Endothelial cell of umbilical vein (primary cell): ENCODE measurements around the gene KCNMA1. TPM values are rescaled to one million over a fixed set of nuclear protein-coding genes. Genes with fewer than 3 reads are reported as not detected.

Experiments
- BruUV-seq: library from RNA; stranded (reverse); fragments of 400-500 nt; replicated peaks from 2 replicates; lab custom pipeline; 2021; lab: Mats Ljungman, UMichigan
- CTCF ChIA-PET: fragments of 300-600, 350-600 bp; sonication (Branson Sonifier 250); formaldehyde crosslinking; loops from one replicate; lab custom pipeline; 2021; ENCODE audit warnings: antibody characterized with exemption, inconsistent platforms; lab: Charles Lee
- POLR2A ChIA-PET: fragments of 300-600, 350-600 bp; sonication (Branson Sonifier 250); formaldehyde crosslinking; loops from one replicate; lab custom pipeline; 2021; ENCODE audit warnings: antibody characterized with exemption, inconsistent platforms; lab: Charles Lee
- DNase-seq: peaks from one replicate; pipeline ENCODE4 v3.0.0-alpha.2; 2011; ENCODE audit warnings: low read depth, low spot score
- FAIRE-seq: peaks from 2 replicates; lab custom pipeline; 2011; peaks lifted over from hg19 to GRCh38; lab: Jason Lieb, UNC
- H2AFZ ChIP-seq: 2 replicates; pipeline ENCODE4 v1.6.0; 2012; ENCODE audit warnings: low read depth, low read length, control low read depth, inconsistent platforms
- H3K27ac ChIP-seq: 2 replicates; pipeline ENCODE4 v1.5.1; 2011; ENCODE audit warnings: low read depth, mild to moderate bottlenecking, control low read depth, low read length, moderate library complexity; ENCODE audit not compliant: insufficient read depth
- H3K27me3 ChIP-seq, 2 experiments: 2 replicates each; pipeline versions ENCODE4 v1.6.0 to v1.6.1; 2011; ENCODE audit warnings: low read length in 2 of 2, mixed read lengths in 1 of 2; ENCODE audit not compliant: control insufficient read depth in 2 of 2, insufficient read depth in 2 of 2
- H3K36me3 ChIP-seq, 2 experiments: 2 replicates in 1 of 2; 3 replicates in 1 of 2; pipeline ENCODE4 v1.5.1; 2011; ENCODE audit warnings: low read length in 2 of 2, mild to moderate bottlenecking in 1 of 2, moderate library complexity in 1 of 2; ENCODE audit not compliant: control insufficient read depth in 2 of 2, insufficient read depth in 2 of 2; ENCODE audit errors: extremely low read depth in 1 of 2
- H3K4me1 ChIP-seq: 3 replicates; pipeline ENCODE4 v1.5.1; 2011; ENCODE audit warnings: mild to moderate bottlenecking, low read length; ENCODE audit not compliant: control insufficient read depth, insufficient read depth; ENCODE audit errors: extremely low read depth
- H3K4me2 ChIP-seq: 2 replicates; pipeline ENCODE4 v1.6.1; 2011; ENCODE audit warnings: low read length, control low read depth, mixed read lengths; ENCODE audit not compliant: insufficient read depth
- H3K4me3 ChIP-seq, 3 experiments: fragments of 200-600 bp in 1 of 3; sonication (generic), shearing (Covaris generic) in 1 of 3; replicated peaks in 1 of 3; 2 replicates each; pipeline ENCODE4 v1.5.1; 2011 to 2016; ENCODE audit warnings: control low read depth in 3 of 3, low read length in 3 of 3, mild to moderate bottlenecking in 2 of 3, inconsistent platforms in 1 of 3, low read depth in 1 of 3, moderate library complexity in 1 of 3; ENCODE audit not compliant: insufficient read depth in 1 of 3
- H3K79me2 ChIP-seq: 2 replicates; pipeline ENCODE4 v1.6.0; 2012; ENCODE audit warnings: low read length, inconsistent platforms; ENCODE audit not compliant: control insufficient read depth, insufficient read depth
- H3K9ac ChIP-seq: replicated peaks from 2 replicates; pipeline ENCODE3; 2011; ENCODE audit warnings: low read length, control low read depth; ENCODE audit not compliant: insufficient read depth; ENCODE audit errors: extremely low read depth
- H3K9me1 ChIP-seq: replicated peaks from 3 replicates; pipeline ENCODE4 v1.6.0; 2011; ENCODE audit warnings: mild to moderate bottlenecking, low read length; ENCODE audit not compliant: control insufficient read depth, insufficient read depth; ENCODE audit errors: extremely low read depth
- H3K9me3 ChIP-seq: replicated peaks from 2 replicates; pipeline ENCODE4 v1.5.1; 2012; ENCODE audit warnings: low read length, inconsistent platforms; ENCODE audit not compliant: control insufficient read depth, insufficient read depth
- H4K20me1 ChIP-seq: replicated peaks from 2 replicates; pipeline ENCODE3; 2011; ENCODE audit warnings: mild to moderate bottlenecking, low read length; ENCODE audit not compliant: control insufficient read depth, insufficient read depth; ENCODE audit errors: extremely low read depth
- CTCF ChIP-seq, 2 donors: IDR thresholded peaks; 1 replicate in 1 of 2; 2 replicates in 1 of 2; pipeline ENCODE4 v1.5.1; 2011; ENCODE audit warnings: low read length in 2 of 2, mild to moderate bottlenecking in 2 of 2, moderate library complexity in 2 of 2, control low read depth in 1 of 2, inconsistent platforms in 1 of 2, low read depth in 1 of 2; ENCODE audit not compliant: insufficient read depth in 1 of 2; ENCODE audit errors: extremely low read depth in 1 of 2
- EZH2 ChIP-seq: IDR thresholded peaks from 2 replicates; pipeline ENCODE4 v1.6.1; 2012; ENCODE audit warnings: borderline replicate concordance, low read depth, mild to moderate bottlenecking, moderate library complexity, low read length, inconsistent platforms; ENCODE audit not compliant: severe bottlenecking
- FOS ChIP-seq: IDR thresholded peaks from 2 replicates; pipeline ENCODE4 v1.6.1; 2011; ENCODE audit warnings: mild to moderate bottlenecking, low read length, moderate library complexity, borderline replicate concordance; ENCODE audit not compliant: insufficient read depth
- GATA2 ChIP-seq: IDR thresholded peaks from 2 replicates; pipeline ENCODE4 v1.7.0; 2011; ENCODE audit warnings: low read depth, mild to moderate bottlenecking, moderate library complexity, mixed read lengths, low read length; ENCODE audit not compliant: insufficient read length, insufficient read depth
- JUN ChIP-seq: IDR thresholded peaks from 2 replicates; pipeline ENCODE4 v1.6.1; 2011; ENCODE audit warnings: borderline replicate concordance, low read depth; ENCODE audit not compliant: insufficient read length, insufficient read depth
- MAX ChIP-seq: IDR thresholded peaks from 2 replicates; pipeline ENCODE4 v1.6.1; 2011; ENCODE audit not compliant: insufficient read depth, insufficient read length
- MYC ChIP-seq: IDR thresholded peaks from one replicate; pipeline ENCODE4 v1.6.1; 2011; ENCODE audit warnings: mild to moderate bottlenecking, low read depth, low read length
- POLR2A ChIP-seq: IDR thresholded peaks from 2 replicates; pipeline ENCODE4 v1.6.1; 2012; ENCODE audit warnings: low read depth, mild to moderate bottlenecking, control low read depth, low read length
- POLR2AphosphoS5 ChIP-seq: IDR thresholded peaks from 2 replicates; pipeline ENCODE4 v1.6.1; 2012; ENCODE audit warnings: low read depth, mild to moderate bottlenecking, control low read depth, low read length, moderate library complexity; ENCODE audit not compliant: insufficient read depth
- dilution Hi-C: fragments of 300-500 bp; cut with MboI; formaldehyde crosslinking; loops from one replicate; pipeline ENCODE4 v1.15.0; 2019; ENCODE audit warnings: low sequenced_read_pairs; ENCODE audit not compliant: extremely low pct_ligation_motif_present
- intact Hi-C: fragments of 100-400 bp; cut with micrococcal nuclease; formaldehyde crosslinking; loops from one replicate; pipeline ENCODE4 v1.10.0; 2022
- polyA plus RNA-seq, 4 experiments: library from polyadenylated mRNA; depleted of rRNA in 3 of 4; stranded (reverse) in 3 of 4; unstranded in 1 of 4; fragments of >200 nt; gene quantifications; 2 replicates each; pipeline versions ENCODE4 v1.2.1 to v1.2.3, GENCODE V29; 2011 to 2012; ENCODE audit warnings: missing spikeins in 1 of 4
- total RNA-seq: library from RNA; stranded (reverse); gene quantifications from 2 replicates; pipeline ENCODE4 v1.2.3, GENCODE V29; 2021

Gene KCNMA1
- total and polyA plus RNA-seq, 2 donors (not counting 3 experiments of a cell fraction or from before 2014, with no cell fraction given) = 0.10 to 0.82 TPM

- Histone ChIP-seq H3K4me3 (no peak overlapping the region), H3K27ac (no peak overlapping the region), H3K36me3 (no peaks in the 10 kb centered on the region), H3K9me3 (no peaks in the 10 kb centered on the region), H3K79me2 (no peaks in the 10 kb centered on the region), H3K9me1 (no peaks in the 10 kb centered on the region), H3K27me3 (no peaks in the 10 kb centered on the region), H4K20me1 (no peaks in the 10 kb centered on the region), H3K9ac (no peak overlapping the region), H2AFZ (no peak overlapping the region), H3K4me2 (no peak overlapping the region), H3K4me1 (no peaks in the 10 kb centered on the region)
- DNase-seq (no peak), FAIRE-seq (no peak)
- no TSS peak for BruUV-seq
- intact Hi-C loops = no loop called here
- POLR2A ChIA-PET = no interaction called here
- TF ChIP-seq POLR2A (no peak), MAX (no peak), MYC (no peak), FOS (no peak), POLR2AphosphoS5 (no peak), EZH2 (no peak), JUN (no peak), GATA2 (no peak), CTCF (IDR thresholded peaks at IDR 0.05; ENCODE audit: extremely low read depth in 1 of 2, insufficient read depth in 1 of 2, low read depth in 1 of 2, low read length in 2 of 2) (no peak)
- CTCF ChIA-PET = no interaction called here
- dilution Hi-C loops = no loop called here
Measured at GRCh38 chr10:76858721-76859120, 778.9 kb downstream of the KCNMA1 start.
